ENCODE results near the gene NPIPB2. TPM values are rescaled to one million over a fixed set of nuclear protein-coding genes. Genes with fewer than 3 reads are reported as not detected.
A peak's percentile ranks its signal among the peaks of the same experiment; 100 is the strongest.

The NPIPB2 gene
- total RNA-seq, 1 experiment from 2014 or later, result 2.4 TPM

- Histone ChIP-seq H3K79me2 (ENCODE audit: low read length) (peaks cover 77% of the 10 kb centered on the region), H3K9me3 (ENCODE audit: low read length) (no peaks in the 10 kb centered on the region), H3K27me3 (ENCODE audit: low read length) (no peaks in the 10 kb centered on the region), H3K9me2 (replicated peaks; ENCODE audit: low read length) (no peaks in the 10 kb centered on the region), H3K4me3 (ENCODE audit: low read length) (no peak overlapping the region), H3K9ac (ENCODE audit: low read length) (no peak overlapping the region), H3K4me2 (ENCODE audit: low read length) (no peak overlapping the region), H3K4me1 (ENCODE audit: insufficient read depth, low read length) (no peaks in the 10 kb centered on the region), H4K20me1 (ENCODE audit: low read length) (peaks cover 25% of the 10 kb centered on the region), H3K27ac (ENCODE audit: low read length) (no peak overlapping the region), H3F3A (ENCODE audit: low read length, unreplicated experiment) (no peaks in the 10 kb centered on the region), H3K36me3 (ENCODE audit: low read depth, low read length) (peaks cover 29% of the 10 kb centered on the region), H2AFZ (ENCODE audit: low read length) (no peak overlapping the region)
- ATAC-seq (peak; percentile 53), DNase-seq (peak; percentile 22)
- intact Hi-C loops (cut with micrococcal nuclease), result no loop called here
- BruUV-seq (replicated peaks), result no TSS peak
- POLR2A ChIA-PET (ENCODE audit: unreplicated experiment), result no interaction called here
- TF ChIP-seq EZH2phosphoT487 (IDR thresholded peaks at IDR 0.05; ENCODE audit: borderline replicate concordance, low read length) (no peak), EZH2 (IDR thresholded peaks at IDR 0.05; ENCODE audit: low read length, unreplicated experiment) (no peak), CTCF (conservative IDR thresholded peaks at IDR 0.05; ENCODE audit: low read depth, low read length) (no peak)
- CTCF ChIA-PET, result no interaction called here
Observed at GRCh38 chr16:11896486-11897176, 45.2 kb downstream of the NPIPB2 start.

GRCh38 chr16:11893571-11893970 is 48.3 kb downstream of the NPIPB2 start:
- H3K36me3 ChIP-seq (ENCODE audit: low read depth, low read length), result peaks cover 39% of the 10 kb centered on the region
- intact Hi-C loops (cut with micrococcal nuclease), result no loop called here
- TF ChIP-seq EZH2 (IDR thresholded peaks at IDR 0.05; ENCODE audit: low read length, unreplicated experiment) (no peak), CTCF (conservative IDR thresholded peaks at IDR 0.05; ENCODE audit: low read depth, low read length) (no peak), EZH2phosphoT487 (IDR thresholded peaks at IDR 0.05; ENCODE audit: borderline replicate concordance, low read length) (no peak)

GRCh38 chr16:11892761-11893160 is 49.1 kb downstream of the NPIPB2 start:
- intact Hi-C loops (cut with micrococcal nuclease), result no loop called here
- ATAC-seq (no peak), DNase-seq (no peak)
- Histone ChIP-seq H3K4me2 (ENCODE audit: low read length) (no peak overlapping the region), H3K4me3 (ENCODE audit: low read length) (no peak overlapping the region), H3K36me3 (ENCODE audit: low read depth, low read length) (peaks cover 36% of the 10 kb centered on the region), H4K20me1 (ENCODE audit: low read length) (no peaks in the 10 kb centered on the region), H3K79me2 (ENCODE audit: low read length) (peaks cover 38% of the 10 kb centered on the region), H3K4me1 (ENCODE audit: insufficient read depth, low read length) (no peaks in the 10 kb centered on the region), H3K9me3 (ENCODE audit: low read length) (no peaks in the 10 kb centered on the region), H3F3A (ENCODE audit: low read length, unreplicated experiment) (no peaks in the 10 kb centered on the region), H3K27me3 (ENCODE audit: low read length) (no peaks in the 10 kb centered on the region), H3K9ac (ENCODE audit: low read length) (no peak overlapping the region), H3K27ac (ENCODE audit: low read length) (no peak overlapping the region), H2AFZ (ENCODE audit: low read length) (no peak overlapping the region), H3K9me2 (replicated peaks; ENCODE audit: low read length) (no peaks in the 10 kb centered on the region)
- ChIA-PET CTCF (no interaction called here), POLR2A (ENCODE audit: unreplicated experiment) (no interaction called here)
- TF ChIP-seq EZH2phosphoT487 (IDR thresholded peaks at IDR 0.05; ENCODE audit: borderline replicate concordance, low read length) (no peak), EZH2 (IDR thresholded peaks at IDR 0.05; ENCODE audit: low read length, unreplicated experiment) (no peak), CTCF (conservative IDR thresholded peaks at IDR 0.05; ENCODE audit: low read depth, low read length) (no peak)
- BruUV-seq (replicated peaks), result no TSS peak

More at GRCh38 chr16:11893571-11893970, 48.3 kb downstream of the NPIPB2 start:
- Histone ChIP-seq H3K9ac (ENCODE audit: low read length) (no peak overlapping the region), H3F3A (ENCODE audit: low read length, unreplicated experiment) (no peaks in the 10 kb centered on the region), H3K27me3 (ENCODE audit: low read length) (no peaks in the 10 kb centered on the region), H3K79me2 (ENCODE audit: low read length) (peaks cover 46% of the 10 kb centered on the region), H3K9me3 (ENCODE audit: low read length) (no peaks in the 10 kb centered on the region), H3K9me2 (replicated peaks; ENCODE audit: low read length) (no peaks in the 10 kb centered on the region), H4K20me1 (ENCODE audit: low read length) (peaks cover 6% of the 10 kb centered on the region; the same call in 1 of the 2 replicates), H3K4me2 (ENCODE audit: low read length) (no peak overlapping the region), H3K4me1 (ENCODE audit: insufficient read depth, low read length) (no peaks in the 10 kb centered on the region), H2AFZ (ENCODE audit: low read length) (no peak overlapping the region), H3K4me3 (ENCODE audit: low read length) (no peak overlapping the region), H3K27ac (ENCODE audit: low read length) (no peak overlapping the region)
- ChIA-PET CTCF (no interaction called here), POLR2A (ENCODE audit: unreplicated experiment) (no interaction called here)
- no TSS peak for BruUV-seq (replicated peaks)
- ATAC-seq, result no peak
- DNase-seq, result no peak

All from PC-3 (cell line).